ENCODE results near the gene GRIK4. TPM values are rescaled to one million over a fixed set of nuclear protein-coding genes. Genes with fewer than 3 reads are reported as not detected.

The GRIK4 gene
- total RNA-seq, 2 donors from 2014 or later = 0.05 to 1.7 TPM

- Histone ChIP-seq H3K4me3 (no peak overlapping the region), H3K27ac (no peak overlapping the region), H3K27me3 (replicated peaks; ENCODE audit: insufficient read depth) (no peaks in the 10 kb centered on the region), H3K36me3 (no peaks in the 10 kb centered on the region), H3K9me3 (no peaks in the 10 kb centered on the region), H3K4me1 (replicated peaks) (no peaks in the 10 kb centered on the region)
- no peak for DNase-seq (ENCODE audit: low spot score)
- 87% methylated on average over 11 of the region's 11 CpGs for WGBS
- intact Hi-C loops (cut with DNase I) = no loop called here
- TF ChIP-seq POLR2AphosphoS5 (IDR thresholded peaks at IDR 0.05) = no peak
- no peak for TF ChIP-seq POLR2A (IDR thresholded peaks at IDR 0.05)
- TF ChIP-seq, protein P1, sequence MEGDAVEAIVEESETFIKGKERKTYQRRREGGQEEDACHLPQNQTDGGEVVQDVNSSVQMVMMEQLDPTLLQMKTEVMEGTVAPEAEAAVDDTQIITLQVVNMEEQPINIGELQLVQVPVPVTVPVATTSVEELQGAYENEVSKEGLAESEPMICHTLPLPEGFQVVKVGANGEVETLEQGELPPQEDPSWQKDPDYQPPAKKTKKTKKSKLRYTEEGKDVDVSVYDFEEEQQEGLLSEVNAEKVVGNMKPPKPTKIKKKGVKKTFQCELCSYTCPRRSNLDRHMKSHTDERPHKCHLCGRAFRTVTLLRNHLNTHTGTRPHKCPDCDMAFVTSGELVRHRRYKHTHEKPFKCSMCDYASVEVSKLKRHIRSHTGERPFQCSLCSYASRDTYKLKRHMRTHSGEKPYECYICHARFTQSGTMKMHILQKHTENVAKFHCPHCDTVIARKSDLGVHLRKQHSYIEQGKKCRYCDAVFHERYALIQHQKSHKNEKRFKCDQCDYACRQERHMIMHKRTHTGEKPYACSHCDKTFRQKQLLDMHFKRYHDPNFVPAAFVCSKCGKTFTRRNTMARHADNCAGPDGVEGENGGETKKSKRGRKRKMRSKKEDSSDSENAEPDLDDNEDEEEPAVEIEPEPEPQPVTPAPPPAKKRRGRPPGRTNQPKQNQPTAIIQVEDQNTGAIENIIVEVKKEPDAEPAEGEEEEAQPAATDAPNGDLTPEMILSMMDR (IDR thresholded peaks at IDR 0.05) = no peak
Observed at GRCh38 chr11:120708511-120709183, 197.1 kb downstream of the GRIK4 start.

DNA sequence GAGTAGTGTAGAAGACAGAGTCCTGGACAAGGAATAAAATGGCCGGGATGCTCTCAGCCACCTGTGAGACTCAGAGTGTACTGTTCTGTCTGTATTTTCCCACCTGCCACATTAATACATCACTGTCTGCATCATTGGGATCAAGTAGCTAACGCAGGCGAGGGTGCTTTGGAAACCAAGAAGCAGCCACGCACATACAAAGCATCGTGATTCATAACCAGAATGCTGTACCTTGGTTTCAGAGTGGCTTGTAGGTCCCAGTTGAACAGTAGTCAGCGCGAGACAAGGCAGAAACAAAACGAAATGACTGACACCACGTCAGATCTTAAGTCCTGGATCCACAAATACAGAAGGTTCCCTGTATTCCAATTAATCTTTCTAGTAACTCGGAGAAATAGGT is 198.3 kb downstream of the GRIK4 start:
- Histone ChIP-seq H3K27me3 (replicated peaks; ENCODE audit: insufficient read depth) (no peaks in the 10 kb centered on the region), H3K27ac (no peak overlapping the region), H3K4me3 (no peak overlapping the region), H3K4me1 (replicated peaks) (no peaks in the 10 kb centered on the region), H3K9me3 (no peaks in the 10 kb centered on the region), H3K36me3 (no peaks in the 10 kb centered on the region)
- intact Hi-C loops (cut with DNase I) = no loop called here
- 75% methylated on average over 10 of the region's 10 CpGs for WGBS
- TF ChIP-seq, protein P1 (IDR thresholded peaks at IDR 0.05) = no peak
- TF ChIP-seq POLR2A (IDR thresholded peaks at IDR 0.05) (no peak), POLR2AphosphoS5 (IDR thresholded peaks at IDR 0.05) (no peak)
- no peak for DNase-seq (ENCODE audit: low spot score)

DNA sequence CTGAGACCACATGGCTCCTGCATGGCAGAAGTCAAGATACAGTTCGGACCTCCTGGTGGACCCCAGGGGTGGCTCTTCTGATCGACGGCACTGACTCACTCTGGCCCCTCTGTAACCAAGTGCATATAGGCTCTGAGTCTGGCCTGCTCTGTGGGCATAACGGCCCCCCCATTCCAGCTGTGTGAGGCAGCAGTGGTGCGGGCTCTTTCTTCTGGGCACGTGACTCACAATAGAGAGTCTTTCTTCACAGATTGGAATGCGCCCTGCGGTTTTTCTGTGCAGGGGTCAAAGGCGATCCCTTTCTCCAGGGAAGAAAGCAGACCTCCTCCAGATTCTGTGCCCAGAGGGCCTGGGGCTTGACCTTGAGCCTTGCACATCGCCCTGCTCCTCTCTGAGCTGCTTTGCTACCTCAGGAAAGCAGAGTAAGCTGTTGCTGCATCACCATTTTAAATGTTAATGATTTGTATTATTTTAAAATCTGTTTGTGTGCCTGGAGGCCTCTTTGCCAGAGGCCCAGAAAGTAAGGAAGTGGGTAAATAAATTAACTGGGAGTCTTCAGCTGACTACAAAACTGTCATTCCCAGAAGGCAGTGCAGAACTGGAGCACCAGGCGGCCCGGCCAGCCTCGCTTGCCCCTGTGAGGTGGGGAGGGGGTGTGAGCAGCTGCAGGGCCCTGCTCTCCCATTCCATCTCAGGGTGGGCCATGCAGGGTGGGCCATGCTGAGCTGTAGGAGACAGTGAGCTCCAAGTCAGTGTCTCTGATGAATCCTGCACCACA is 199.0 kb downstream of the GRIK4 start:
- Histone ChIP-seq H3K36me3 (no peaks in the 10 kb centered on the region), H3K27me3 (replicated peaks; ENCODE audit: insufficient read depth) (no peaks in the 10 kb centered on the region), H3K9me3 (no peaks in the 10 kb centered on the region), H3K4me1 (replicated peaks) (no peaks in the 10 kb centered on the region), H3K4me3 (no peak overlapping the region), H3K27ac (no peak overlapping the region)
- intact Hi-C loops (cut with DNase I) = no loop called here
- TF ChIP-seq POLR2AphosphoS5 (IDR thresholded peaks at IDR 0.05) (no peak), POLR2A (IDR thresholded peaks at IDR 0.05) (no peak)
- TF ChIP-seq, protein P1 (IDR thresholded peaks at IDR 0.05) = no peak
- no peak for DNase-seq (ENCODE audit: low spot score)
- 39% methylated on average over 13 of the region's 13 CpGs for WGBS

DNA sequence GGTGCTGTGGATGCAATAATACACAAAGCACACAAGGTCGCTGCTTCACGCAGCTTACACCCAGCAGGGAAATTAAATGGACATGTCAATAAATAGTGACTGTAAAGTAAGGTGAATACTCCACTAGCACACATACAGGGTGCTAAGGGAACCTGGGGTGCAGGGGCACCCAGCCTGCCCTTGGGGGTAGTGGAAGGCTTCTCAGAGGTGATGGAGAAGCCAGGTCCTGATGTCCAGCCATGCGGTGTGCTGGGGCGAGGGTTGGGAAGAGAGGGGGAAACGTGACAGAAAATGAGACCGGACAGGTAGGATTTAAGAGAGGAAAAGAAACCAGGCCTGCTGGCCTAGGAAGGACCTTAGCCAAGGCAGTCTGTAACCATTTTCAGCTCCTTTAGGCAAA is 200.5 kb downstream of the GRIK4 start:
- DNase-seq (ENCODE audit: low spot score) = no peak
- no peaks in the 10 kb centered on the region for H3K36me3 ChIP-seq
- WGBS = 95% methylated on average over 6 of the region's 6 CpGs
- H3K27ac ChIP-seq = no peak overlapping the region
- no peaks in the 10 kb centered on the region for H3K4me1 ChIP-seq (replicated peaks)
- H3K27me3 ChIP-seq (replicated peaks; ENCODE audit: insufficient read depth) = no peaks in the 10 kb centered on the region
- intact Hi-C loops (cut with DNase I) = no loop called here
- TF ChIP-seq POLR2A (IDR thresholded peaks at IDR 0.05) = no peak
- TF ChIP-seq, protein P1 (IDR thresholded peaks at IDR 0.05) = no peak
- TF ChIP-seq POLR2AphosphoS5 (IDR thresholded peaks at IDR 0.05) = no peak
- H3K9me3 ChIP-seq = no peaks in the 10 kb centered on the region
- H3K4me3 ChIP-seq = no peak overlapping the region
